Activated CD8-positive, alpha-beta memory T cell treated with anti-CD3 and anti-CD28 coated beads for 24 hours (primary cell): ENCODE measurements around the gene KBTBD12.

ENCODE experiments used
- DNase-seq: peaks from one replicate; pipeline ENCODE4 v3.0.0-alpha.2; 2020

The KBTBD12 gene

DNA sequence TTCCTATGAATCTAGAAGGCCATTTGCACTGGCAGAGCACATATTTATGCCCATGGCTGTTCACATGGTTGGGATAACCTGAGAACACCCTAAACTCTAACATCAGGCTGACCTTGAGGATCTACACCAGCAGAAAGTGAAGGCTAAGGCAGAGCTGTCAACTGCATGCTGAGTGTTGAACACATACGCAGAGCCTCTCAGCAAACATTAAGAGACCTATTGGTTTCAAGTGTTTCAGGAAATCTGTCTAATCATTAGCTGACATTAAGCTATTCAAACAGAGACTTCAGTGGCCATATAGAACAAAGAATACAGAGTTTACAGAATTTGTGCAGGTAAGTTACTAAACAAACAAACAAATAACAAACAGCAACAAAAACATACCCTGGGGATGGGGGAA, 121.1 kb downstream of the KBTBD12 start:
- no peak for DNase-seq
